ENCODE results near the gene NUDCD3.

Gene NUDCD3

GRCh38 chr7:44531421-44532380, 41.2 kb upstream of the NUDCD3 start:
- H3K27me3 ChIP-seq (replicated peaks) = no peaks in the 10 kb centered on the region
- H3K27ac ChIP-seq = no peak overlapping the region
- H3K4me3 ChIP-seq (ENCODE audit: low read depth, low read length) = no peak overlapping the region
- DNase-seq = no peak
- no peaks in the 10 kb centered on the region for H3K36me3 ChIP-seq (replicated peaks)
- TF ChIP-seq, protein P1, sequence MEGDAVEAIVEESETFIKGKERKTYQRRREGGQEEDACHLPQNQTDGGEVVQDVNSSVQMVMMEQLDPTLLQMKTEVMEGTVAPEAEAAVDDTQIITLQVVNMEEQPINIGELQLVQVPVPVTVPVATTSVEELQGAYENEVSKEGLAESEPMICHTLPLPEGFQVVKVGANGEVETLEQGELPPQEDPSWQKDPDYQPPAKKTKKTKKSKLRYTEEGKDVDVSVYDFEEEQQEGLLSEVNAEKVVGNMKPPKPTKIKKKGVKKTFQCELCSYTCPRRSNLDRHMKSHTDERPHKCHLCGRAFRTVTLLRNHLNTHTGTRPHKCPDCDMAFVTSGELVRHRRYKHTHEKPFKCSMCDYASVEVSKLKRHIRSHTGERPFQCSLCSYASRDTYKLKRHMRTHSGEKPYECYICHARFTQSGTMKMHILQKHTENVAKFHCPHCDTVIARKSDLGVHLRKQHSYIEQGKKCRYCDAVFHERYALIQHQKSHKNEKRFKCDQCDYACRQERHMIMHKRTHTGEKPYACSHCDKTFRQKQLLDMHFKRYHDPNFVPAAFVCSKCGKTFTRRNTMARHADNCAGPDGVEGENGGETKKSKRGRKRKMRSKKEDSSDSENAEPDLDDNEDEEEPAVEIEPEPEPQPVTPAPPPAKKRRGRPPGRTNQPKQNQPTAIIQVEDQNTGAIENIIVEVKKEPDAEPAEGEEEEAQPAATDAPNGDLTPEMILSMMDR (IDR thresholded peaks at IDR 0.05; ENCODE audit: low read depth, low read length, missing control alignments) = no peak
- in situ Hi-C loops (cut with HindIII; ENCODE audit: low pct_ligation_motif_present, low sequenced_read_pairs) = no loop called here

DNA sequence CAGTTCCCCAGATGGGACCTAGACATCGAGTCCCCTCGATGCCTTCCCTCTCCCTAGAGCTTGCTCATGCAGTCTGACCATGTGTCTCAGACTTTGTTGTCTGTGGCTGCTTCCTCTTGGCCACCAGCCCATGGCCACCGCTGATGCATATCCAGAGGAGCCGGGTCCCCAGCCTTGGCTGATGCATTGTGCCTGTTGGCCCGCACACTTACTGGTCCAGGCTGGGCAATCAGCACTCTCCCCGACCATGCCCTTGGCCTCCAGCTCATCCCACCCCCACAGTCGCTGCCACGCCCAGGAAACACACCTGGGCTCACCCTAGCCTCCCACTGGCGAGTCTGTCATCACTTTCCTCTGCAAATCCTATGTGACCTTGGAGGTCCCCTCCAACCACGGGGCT, 40.5 kb upstream of the NUDCD3 start:
- no peak for DNase-seq
- H3K4me3 ChIP-seq (ENCODE audit: low read depth, low read length) = no peak overlapping the region
- in situ Hi-C loops (cut with HindIII; ENCODE audit: low pct_ligation_motif_present, low sequenced_read_pairs) = no loop called here

GRCh38 chr7:44524811-44525388, 34.4 kb upstream of the NUDCD3 start:
- no peak for DNase-seq
- Histone ChIP-seq H3K27me3 (replicated peaks) (no peaks in the 10 kb centered on the region), H3K27ac (no peak overlapping the region), H3K36me3 (replicated peaks) (no peaks in the 10 kb centered on the region), H3K4me3 (ENCODE audit: low read depth, low read length) (no peak overlapping the region)
- in situ Hi-C loops (cut with HindIII; ENCODE audit: low pct_ligation_motif_present, low sequenced_read_pairs) = no loop called here
- TF ChIP-seq, protein P1 (IDR thresholded peaks at IDR 0.05; ENCODE audit: low read depth, low read length, missing control alignments) = no peak

More for the DNA sequence above, 40.5 kb upstream of the NUDCD3 start:
- Histone ChIP-seq H3K27ac (no peak overlapping the region), H3K36me3 (replicated peaks) (no peaks in the 10 kb centered on the region), H3K27me3 (replicated peaks) (no peaks in the 10 kb centered on the region)
- TF ChIP-seq, protein P1 (IDR thresholded peaks at IDR 0.05; ENCODE audit: low read depth, low read length, missing control alignments) = no peak

- TF ChIP-seq, protein P1 (IDR thresholded peaks at IDR 0.05; ENCODE audit: low read depth, low read length, missing control alignments) = no peak
- H3K4me3 ChIP-seq (ENCODE audit: low read depth, low read length) = no peak overlapping the region
- no peaks in the 10 kb centered on the region for H3K27me3 ChIP-seq (replicated peaks)
- no peaks in the 10 kb centered on the region for H3K36me3 ChIP-seq (replicated peaks)
- DNase-seq = no peak
- H3K27ac ChIP-seq = no peak overlapping the region
- in situ Hi-C loops (cut with HindIII; ENCODE audit: low pct_ligation_motif_present, low sequenced_read_pairs) = no loop called here
Measured at GRCh38 chr7:44522315-44522714, 31.9 kb upstream of the NUDCD3 start.

- no peak for DNase-seq
- Histone ChIP-seq H3K27me3 (replicated peaks) (no peaks in the 10 kb centered on the region), H3K36me3 (replicated peaks) (no peaks in the 10 kb centered on the region), H3K4me3 (ENCODE audit: low read depth, low read length) (no peak overlapping the region), H3K27ac (no peak overlapping the region)
- in situ Hi-C loops (cut with HindIII; ENCODE audit: low pct_ligation_motif_present, low sequenced_read_pairs) = no loop called here
- TF ChIP-seq, protein P1 (IDR thresholded peaks at IDR 0.05; ENCODE audit: low read depth, low read length, missing control alignments) = no peak
Measured at GRCh38 chr7:44521347-44522095, 31.1 kb upstream of the NUDCD3 start.
